Activated naive CD8-positive, alpha-beta T cell treated with anti-CD3 and anti-CD28 coated beads for 36 hours (primary cell): ENCODE results near the gene FAM3A. TPM values are rescaled to one million over a fixed set of nuclear protein-coding genes. Genes with fewer than 3 reads are reported as not detected.
A peak's percentile ranks its signal among the peaks of the same experiment; 100 is the strongest.

ENCODE experiments used
- DNase-seq: peaks from one replicate; pipeline ENCODE4 v3.0.0; 2021
- H3K27ac Mint-ChIP-seq: one replicate; pipeline ENCODE4 v1.8.0; 2022; ENCODE audit warnings: mild to moderate bottlenecking, moderate library complexity, mixed read lengths
- H3K27me3 Mint-ChIP-seq: one replicate; pipeline ENCODE4 v1.8.0; 2022; ENCODE audit warnings: mild to moderate bottlenecking, mixed read lengths
- H3K36me3 Mint-ChIP-seq: one replicate; pipeline ENCODE4 v1.8.0; 2021; ENCODE audit warnings: mild to moderate bottlenecking, mixed read lengths
- H3K4me1 Mint-ChIP-seq: one replicate; pipeline ENCODE4 v1.8.0; 2021; ENCODE audit warnings: mixed read lengths
- H3K4me3 Mint-ChIP-seq: one replicate; pipeline ENCODE4 v1.8.0; 2022; ENCODE audit warnings: mild to moderate bottlenecking, moderate library complexity, mixed read lengths
- H3K9me3 Mint-ChIP-seq: one replicate; pipeline ENCODE4 v1.8.0; 2022; ENCODE audit warnings: mixed read lengths
- total RNA-seq, 2 experiments: library from RNA; stranded (reverse); gene quantifications; one replicate each; pipeline ENCODE4 v1.2.3, GENCODE V29; 2021

The FAM3A gene
- total RNA-seq, 2 experiments from 2014 or later, result 26.8 to 27.3 TPM

- no peak for DNase-seq
- Mint-ChIP-seq H3K9me3 (no peaks in the 10 kb centered on the region), H3K27ac (no peak overlapping the region), H3K36me3 (no peaks in the 10 kb centered on the region), H3K4me1 (no peaks in the 10 kb centered on the region), H3K27me3 (no peaks in the 10 kb centered on the region), H3K4me3 (no peak overlapping the region)
These were observed 46.9 kb downstream of the FAM3A start for GRCh38 chrX:154469114-154469513.

- H3K4me3 Mint-ChIP-seq, result no peak overlapping the region
- H3K9me3 Mint-ChIP-seq, result no peaks in the 10 kb centered on the region
- no peak overlapping the region for H3K27ac Mint-ChIP-seq
- H3K4me1 Mint-ChIP-seq, result no peaks in the 10 kb centered on the region
- no peak for DNase-seq
- H3K27me3 Mint-ChIP-seq, result no peaks in the 10 kb centered on the region
- no peaks in the 10 kb centered on the region for H3K36me3 Mint-ChIP-seq
These were observed 47.8 kb downstream of the FAM3A start for GRCh38 chrX:154468217-154468616.

- H3K27ac Mint-ChIP-seq, result no peak overlapping the region
- DNase-seq, result no peak
- no peaks in the 10 kb centered on the region for H3K27me3 Mint-ChIP-seq
- no peaks in the 10 kb centered on the region for H3K36me3 Mint-ChIP-seq
- H3K4me3 Mint-ChIP-seq, result no peak overlapping the region
- no peaks in the 10 kb centered on the region for H3K9me3 Mint-ChIP-seq
- H3K4me1 Mint-ChIP-seq, result no peaks in the 10 kb centered on the region
These were observed 48.5 kb downstream of the FAM3A start for GRCh38 chrX:154467556-154467955.

GRCh38 chrX:154466907-154467306 is 49.1 kb downstream of the FAM3A start:
- Mint-ChIP-seq H3K4me3 (no peak overlapping the region), H3K4me1 (no peaks in the 10 kb centered on the region), H3K36me3 (no peaks in the 10 kb centered on the region), H3K9me3 (no peaks in the 10 kb centered on the region), H3K27me3 (no peaks in the 10 kb centered on the region), H3K27ac (no peak overlapping the region)
- no peak for DNase-seq

GRCh38 chrX:154466036-154466435 is 50.0 kb downstream of the FAM3A start:
- H3K27ac Mint-ChIP-seq, result no peak overlapping the region
- no peaks in the 10 kb centered on the region for H3K4me1 Mint-ChIP-seq

GRCh38 chrX:154465601-154466000 is 50.4 kb downstream of the FAM3A start:
- no peak overlapping the region for H3K4me3 Mint-ChIP-seq
- H3K27ac Mint-ChIP-seq, result no peak overlapping the region
- no peaks in the 10 kb centered on the region for H3K36me3 Mint-ChIP-seq
- H3K9me3 Mint-ChIP-seq, result no peaks in the 10 kb centered on the region
- H3K4me1 Mint-ChIP-seq, result no peaks in the 10 kb centered on the region
- no peak for DNase-seq
- no peaks in the 10 kb centered on the region for H3K27me3 Mint-ChIP-seq

More at GRCh38 chrX:154466036-154466435, 50.0 kb downstream of the FAM3A start:
- no peak overlapping the region for H3K4me3 Mint-ChIP-seq
- no peaks in the 10 kb centered on the region for H3K9me3 Mint-ChIP-seq
- H3K36me3 Mint-ChIP-seq, result no peaks in the 10 kb centered on the region
- H3K27me3 Mint-ChIP-seq, result no peaks in the 10 kb centered on the region
- no peak for DNase-seq

GRCh38 chrX:154464806-154465365 is 51.1 kb downstream of the FAM3A start:
- Mint-ChIP-seq H3K27me3 (no peaks in the 10 kb centered on the region), H3K4me3 (no peak overlapping the region), H3K4me1 (no peaks in the 10 kb centered on the region), H3K27ac (no peak overlapping the region), H3K36me3 (no peaks in the 10 kb centered on the region), H3K9me3 (no peaks in the 10 kb centered on the region)
- DNase-seq, result no peak

GRCh38 chrX:154463611-154464220 is 52.3 kb downstream of the FAM3A start:
- H3K4me1 Mint-ChIP-seq, result no peaks in the 10 kb centered on the region
- H3K27me3 Mint-ChIP-seq, result no peaks in the 10 kb centered on the region
- no peak overlapping the region for H3K4me3 Mint-ChIP-seq
- no peaks in the 10 kb centered on the region for H3K36me3 Mint-ChIP-seq
- H3K27ac Mint-ChIP-seq, result no peak overlapping the region
- H3K9me3 Mint-ChIP-seq, result no peaks in the 10 kb centered on the region
- DNase-seq, result no peak

- DNase-seq, result no peak
- Mint-ChIP-seq H3K9me3 (no peaks in the 10 kb centered on the region), H3K4me3 (no peak overlapping the region), H3K36me3 (no peaks in the 10 kb centered on the region), H3K4me1 (peaks cover 1% of the 10 kb centered on the region), H3K27me3 (no peaks in the 10 kb centered on the region), H3K27ac (no peak overlapping the region)
These were observed 53.6 kb downstream of the FAM3A start for GRCh38 chrX:154462396-154462795.

- Mint-ChIP-seq H3K36me3 (no peaks in the 10 kb centered on the region), H3K9me3 (no peaks in the 10 kb centered on the region), H3K27me3 (no peaks in the 10 kb centered on the region), H3K4me3 (peak overlapping the region; percentile 82), H3K27ac (no peak overlapping the region), H3K4me1 (peaks cover 4% of the 10 kb centered on the region)
- DNase-seq, result no peak
These were observed 55.7 kb downstream of the FAM3A start for GRCh38 chrX:154460326-154460725.

GRCh38 chrX:154459832-154460231 is 56.2 kb downstream of the FAM3A start:
- Mint-ChIP-seq H3K4me3 (peak overlapping the region; percentile 82), H3K27ac (no peak overlapping the region), H3K4me1 (peaks cover 4% of the 10 kb centered on the region), H3K27me3 (no peaks in the 10 kb centered on the region), H3K9me3 (no peaks in the 10 kb centered on the region), H3K36me3 (no peaks in the 10 kb centered on the region)
- no peak for DNase-seq

- Mint-ChIP-seq H3K9me3 (no peaks in the 10 kb centered on the region), H3K36me3 (peaks cover 2% of the 10 kb centered on the region), H3K4me3 (peak overlapping the region; percentile 82), H3K4me1 (peaks cover 4% of the 10 kb centered on the region), H3K27me3 (no peaks in the 10 kb centered on the region), H3K27ac (peak overlapping the region; percentile 42)
- DNase-seq, result no peak
These were observed 56.9 kb downstream of the FAM3A start for GRCh38 chrX:154458954-154459778.

- H3K27ac Mint-ChIP-seq, result peak within 1 kb of the TSS; percentile 87
- H3K27me3 Mint-ChIP-seq, result no peaks in the 10 kb centered on the region
- H3K4me3 Mint-ChIP-seq, result peak within 1 kb of the TSS; percentile 87
- DNase-seq, result peak; percentile 76
- peaks cover 2% of the 10 kb centered on the region for H3K36me3 Mint-ChIP-seq
- H3K9me3 Mint-ChIP-seq, result no peaks in the 10 kb centered on the region
- H3K4me1 Mint-ChIP-seq, result peaks cover 4% of the 10 kb centered on the region
These were observed 57.7 kb downstream of the FAM3A start, which contains the start of gene PLXNA3 for GRCh38 chrX:154458116-154458953. Gene PLXNA3, plus strand, starts transcription at chrX:154458281. Its CDS starts 1,903 bp downstream, at chrX:154460184.

GRCh38 chrX:154457491-154458115 is 58.4 kb downstream of the FAM3A start:
- peak overlapping the region; percentile 87 for H3K4me3 Mint-ChIP-seq
- peak overlapping the region; percentile 87 for H3K27ac Mint-ChIP-seq
- H3K36me3 Mint-ChIP-seq, result peaks cover 2% of the 10 kb centered on the region
- DNase-seq, result peak; percentile 69
- no peaks in the 10 kb centered on the region for H3K27me3 Mint-ChIP-seq
- peaks cover 4% of the 10 kb centered on the region for H3K4me1 Mint-ChIP-seq
- no peaks in the 10 kb centered on the region for H3K9me3 Mint-ChIP-seq
